NCI-H82 treated with DMSO at 0.1 percent for 48 hours (cell line): ENCODE measurements around the gene TMEM185A.
"Not testable (repeated sequence)": the region's sequence is repeated elsewhere in the genome, so short reads cannot be mapped to it uniquely, and the experiment has no call there.

Experiments
- DNase-seq: peaks from one replicate; lab custom pipeline; 2025; ENCODE audit not compliant: unreplicated experiment; lab: John Stamatoyannopoulos, UW

The TMEM185A gene

DNA sequence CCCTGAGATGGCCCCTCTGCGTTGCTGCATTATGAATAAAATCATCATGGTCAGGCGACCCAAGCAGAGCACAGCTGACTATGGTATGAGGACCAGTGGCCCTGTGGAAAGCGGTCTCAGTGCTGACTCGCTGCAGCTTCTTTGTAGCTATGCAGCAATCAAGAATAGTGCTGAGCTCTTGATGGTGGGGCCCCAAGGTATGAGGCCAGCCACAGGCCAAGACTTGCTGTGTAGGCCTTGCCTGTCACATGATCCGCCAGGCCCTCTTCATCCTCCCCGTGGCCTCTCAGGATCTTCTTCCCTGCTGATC is 79.7 kb downstream of the TMEM185A start:
- not testable (repeated sequence) for DNase-seq

DNA sequence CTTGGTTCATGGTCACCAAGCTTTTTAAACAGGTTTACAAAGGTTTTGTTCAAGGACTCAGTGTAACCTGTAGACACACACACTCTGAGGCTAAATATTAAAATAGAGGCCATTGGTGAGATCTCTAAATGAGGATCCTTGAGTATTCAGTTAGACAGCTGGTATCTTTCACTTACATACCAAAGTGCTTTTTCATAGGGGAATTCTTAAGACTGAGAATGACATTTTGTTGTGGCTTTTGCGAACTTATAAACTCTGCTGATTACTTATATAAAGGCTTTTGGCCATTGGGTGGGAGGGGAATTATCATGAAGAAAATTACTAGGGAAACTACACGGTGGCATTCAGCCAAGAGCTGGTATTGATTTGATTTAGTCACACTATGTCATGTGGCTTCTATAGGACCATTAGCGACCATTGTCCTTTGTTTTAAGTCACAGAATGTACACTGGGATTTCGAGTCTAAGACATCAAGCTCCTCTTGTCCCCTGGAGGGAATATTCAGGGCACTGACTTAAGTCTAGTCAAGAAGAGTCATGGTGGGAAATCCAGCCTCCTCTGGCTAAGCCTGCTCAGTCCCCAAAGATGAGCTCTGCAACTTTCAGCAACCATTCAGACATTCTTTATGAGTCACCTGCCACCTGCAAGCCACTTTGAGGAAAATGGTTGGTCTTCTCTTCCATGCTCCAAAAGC is 80.2 kb downstream of the TMEM185A start:
- DNase-seq, result not testable (repeated sequence)

DNA sequence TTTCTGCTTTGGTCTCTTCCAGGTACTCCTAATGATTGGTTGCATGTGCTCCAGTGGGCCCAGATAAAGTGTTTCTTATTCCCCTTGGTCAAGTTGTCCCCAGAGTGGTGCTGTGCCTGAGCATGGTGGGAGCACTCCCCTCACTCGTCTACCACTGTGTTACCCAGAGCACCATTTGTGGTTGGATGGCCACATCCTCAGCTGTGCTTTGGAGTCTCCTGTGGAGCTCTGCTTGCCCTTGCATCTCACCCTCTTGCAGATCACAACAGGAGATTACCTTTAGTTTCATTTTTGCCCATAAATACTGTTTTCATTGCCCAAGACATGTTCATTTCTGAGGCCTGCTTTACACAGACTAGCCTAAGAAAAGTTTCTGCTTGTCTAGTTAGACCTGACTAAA is 81.1 kb downstream of the TMEM185A start:
- DNase-seq, result not testable (repeated sequence)

DNA sequence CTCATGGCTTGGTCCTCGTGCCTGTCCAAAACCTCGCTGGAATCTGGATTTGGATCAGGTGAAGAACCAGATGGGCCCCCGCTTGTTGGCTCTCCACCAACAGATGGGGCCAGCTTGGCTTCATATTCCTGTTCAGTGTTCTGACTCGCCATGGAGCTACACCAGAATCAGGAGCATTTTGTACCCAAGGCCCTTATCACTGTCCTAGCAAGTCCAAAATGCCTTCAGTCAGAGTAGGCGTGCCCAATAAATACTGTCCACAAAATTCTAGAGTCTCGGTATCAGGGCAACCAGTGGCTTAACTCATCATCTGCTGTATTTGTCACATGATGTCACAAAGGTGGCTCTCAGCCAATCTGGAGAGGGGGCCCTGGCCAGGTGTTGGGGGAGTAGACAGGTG is 81.9 kb downstream of the TMEM185A start, which contains the start of gene HSFX3:
Gene HSFX3 (minus strand): TSS at position 224 of the 400 bp plus-strand sequence. CDS start 72 bp downstream, at position 152.
- DNase-seq, result not testable (repeated sequence)

- DNase-seq, result not testable (repeated sequence)
Measured at GRCh38 chrX:149547782-149548181, 83.8 kb downstream of the TMEM185A start.

GRCh38 chrX:149546962-149547361 is 84.6 kb downstream of the TMEM185A start:
- DNase-seq, result not testable (repeated sequence)
